ENCODE measurements around the gene SHC4.

DNA sequence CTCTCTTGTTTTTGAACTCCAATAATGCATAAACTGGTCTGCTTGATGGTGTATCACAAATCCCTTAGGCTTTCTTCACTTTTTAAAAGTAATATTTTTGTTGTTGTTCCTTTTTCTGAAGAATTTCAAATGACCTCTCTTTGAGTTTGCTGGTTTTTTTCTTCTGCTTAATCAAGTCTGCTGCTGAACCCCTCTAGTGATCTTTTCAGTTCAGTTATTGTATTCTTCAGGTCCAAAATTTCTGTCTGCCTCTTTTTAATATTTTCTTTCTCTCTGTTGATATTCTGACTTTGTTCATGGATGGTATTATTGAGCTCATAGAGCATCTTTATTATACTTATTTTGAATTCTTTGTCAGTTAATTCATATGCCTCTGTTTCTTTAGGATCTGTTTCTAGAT, 131.1 kb downstream of the SHC4 start:
- TF ChIP-seq, protein P1, sequence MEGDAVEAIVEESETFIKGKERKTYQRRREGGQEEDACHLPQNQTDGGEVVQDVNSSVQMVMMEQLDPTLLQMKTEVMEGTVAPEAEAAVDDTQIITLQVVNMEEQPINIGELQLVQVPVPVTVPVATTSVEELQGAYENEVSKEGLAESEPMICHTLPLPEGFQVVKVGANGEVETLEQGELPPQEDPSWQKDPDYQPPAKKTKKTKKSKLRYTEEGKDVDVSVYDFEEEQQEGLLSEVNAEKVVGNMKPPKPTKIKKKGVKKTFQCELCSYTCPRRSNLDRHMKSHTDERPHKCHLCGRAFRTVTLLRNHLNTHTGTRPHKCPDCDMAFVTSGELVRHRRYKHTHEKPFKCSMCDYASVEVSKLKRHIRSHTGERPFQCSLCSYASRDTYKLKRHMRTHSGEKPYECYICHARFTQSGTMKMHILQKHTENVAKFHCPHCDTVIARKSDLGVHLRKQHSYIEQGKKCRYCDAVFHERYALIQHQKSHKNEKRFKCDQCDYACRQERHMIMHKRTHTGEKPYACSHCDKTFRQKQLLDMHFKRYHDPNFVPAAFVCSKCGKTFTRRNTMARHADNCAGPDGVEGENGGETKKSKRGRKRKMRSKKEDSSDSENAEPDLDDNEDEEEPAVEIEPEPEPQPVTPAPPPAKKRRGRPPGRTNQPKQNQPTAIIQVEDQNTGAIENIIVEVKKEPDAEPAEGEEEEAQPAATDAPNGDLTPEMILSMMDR (IDR thresholded peaks at IDR 0.05), result no peak
- TF ChIP-seq POLR2AphosphoS5 (IDR thresholded peaks at IDR 0.05), result no peak
